Ishikawa (cell line): ENCODE results near the gene CD83.

Experiments used
- CEBPB ChIP-seq: IDR thresholded peaks from 2 replicates; pipeline ENCODE4 v1.6.1; 2012
- EP300 ChIP-seq: IDR thresholded peaks from 2 replicates; pipeline ENCODE4 v1.6.1; 2012; ENCODE audit warnings: borderline replicate concordance
- FOXM1 ChIP-seq: IDR thresholded peaks from 2 replicates; pipeline ENCODE4 v1.6.1; 2012; ENCODE audit warnings: low read depth, borderline replicate concordance
- TAF1 ChIP-seq: IDR thresholded peaks from 2 replicates; pipeline ENCODE4 v1.6.1; 2012; ENCODE audit warnings: low read depth, mild to moderate bottlenecking
- TCF12 ChIP-seq: IDR thresholded peaks from 2 replicates; pipeline ENCODE4 v1.6.1; 2012; ENCODE audit warnings: low read depth
- TEAD4 ChIP-seq: IDR thresholded peaks from 2 replicates; pipeline ENCODE4 v1.6.1; 2012
- USF1 ChIP-seq: IDR thresholded peaks from 2 replicates; pipeline ENCODE4 v1.6.1; 2012
- ZBTB7A ChIP-seq: IDR thresholded peaks from 2 replicates; pipeline ENCODE4 v1.6.1; 2012; ENCODE audit warnings: low read depth
- TF ChIP-seq, protein P1 (sequence below): IDR thresholded peaks from 2 replicates; pipeline ENCODE4 v1.6.1; 2012; ENCODE audit warnings: low read depth, mild to moderate bottlenecking

DNA sequence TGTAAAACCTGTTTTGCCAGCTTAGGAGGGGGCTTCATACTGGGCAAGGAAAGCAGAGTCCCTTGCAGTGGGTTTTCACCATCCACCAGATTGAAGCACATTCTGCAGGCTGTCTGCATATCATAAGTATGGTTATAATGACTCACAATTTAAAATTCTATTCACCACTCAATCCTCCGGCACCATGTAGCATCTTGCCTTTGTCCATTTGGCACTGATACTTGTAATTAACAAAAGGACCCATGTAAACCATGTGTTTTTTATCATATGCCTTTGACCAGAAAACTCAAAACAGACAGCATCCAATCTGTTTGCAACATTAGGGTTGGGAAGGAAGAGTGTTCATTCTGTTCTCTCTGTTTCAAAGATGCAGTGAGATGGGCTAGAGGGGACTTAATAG, 3.0 kb downstream of the CD83 start:
- TF ChIP-seq CEBPB (no peak), USF1 (no peak), TAF1 (no peak), EP300 (no peak), FOXM1 (no peak), ZBTB7A (no peak), TEAD4 (no peak), TCF12 (no peak)
- TF ChIP-seq, protein P1, sequence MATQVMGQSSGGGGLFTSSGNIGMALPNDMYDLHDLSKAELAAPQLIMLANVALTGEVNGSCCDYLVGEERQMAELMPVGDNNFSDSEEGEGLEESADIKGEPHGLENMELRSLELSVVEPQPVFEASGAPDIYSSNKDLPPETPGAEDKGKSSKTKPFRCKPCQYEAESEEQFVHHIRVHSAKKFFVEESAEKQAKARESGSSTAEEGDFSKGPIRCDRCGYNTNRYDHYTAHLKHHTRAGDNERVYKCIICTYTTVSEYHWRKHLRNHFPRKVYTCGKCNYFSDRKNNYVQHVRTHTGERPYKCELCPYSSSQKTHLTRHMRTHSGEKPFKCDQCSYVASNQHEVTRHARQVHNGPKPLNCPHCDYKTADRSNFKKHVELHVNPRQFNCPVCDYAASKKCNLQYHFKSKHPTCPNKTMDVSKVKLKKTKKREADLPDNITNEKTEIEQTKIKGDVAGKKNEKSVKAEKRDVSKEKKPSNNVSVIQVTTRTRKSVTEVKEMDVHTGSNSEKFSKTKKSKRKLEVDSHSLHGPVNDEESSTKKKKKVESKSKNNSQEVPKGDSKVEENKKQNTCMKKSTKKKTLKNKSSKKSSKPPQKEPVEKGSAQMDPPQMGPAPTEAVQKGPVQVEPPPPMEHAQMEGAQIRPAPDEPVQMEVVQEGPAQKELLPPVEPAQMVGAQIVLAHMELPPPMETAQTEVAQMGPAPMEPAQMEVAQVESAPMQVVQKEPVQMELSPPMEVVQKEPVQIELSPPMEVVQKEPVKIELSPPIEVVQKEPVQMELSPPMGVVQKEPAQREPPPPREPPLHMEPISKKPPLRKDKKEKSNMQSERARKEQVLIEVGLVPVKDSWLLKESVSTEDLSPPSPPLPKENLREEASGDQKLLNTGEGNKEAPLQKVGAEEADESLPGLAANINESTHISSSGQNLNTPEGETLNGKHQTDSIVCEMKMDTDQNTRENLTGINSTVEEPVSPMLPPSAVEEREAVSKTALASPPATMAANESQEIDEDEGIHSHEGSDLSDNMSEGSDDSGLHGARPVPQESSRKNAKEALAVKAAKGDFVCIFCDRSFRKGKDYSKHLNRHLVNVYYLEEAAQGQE, result no peak
